NCI-H1092 treated with DMSO at 0.1 percent for 48 hours (cell line): ENCODE results near the gene NBR1.
"Not testable (repeated sequence)": the region's sequence is repeated elsewhere in the genome, so short reads cannot be mapped to it uniquely, and the experiment has no call there.

Source experiments
- DNase-seq: peaks from one replicate; lab custom pipeline; 2025; lab: John Stamatoyannopoulos, UW

The NBR1 gene

DNA sequence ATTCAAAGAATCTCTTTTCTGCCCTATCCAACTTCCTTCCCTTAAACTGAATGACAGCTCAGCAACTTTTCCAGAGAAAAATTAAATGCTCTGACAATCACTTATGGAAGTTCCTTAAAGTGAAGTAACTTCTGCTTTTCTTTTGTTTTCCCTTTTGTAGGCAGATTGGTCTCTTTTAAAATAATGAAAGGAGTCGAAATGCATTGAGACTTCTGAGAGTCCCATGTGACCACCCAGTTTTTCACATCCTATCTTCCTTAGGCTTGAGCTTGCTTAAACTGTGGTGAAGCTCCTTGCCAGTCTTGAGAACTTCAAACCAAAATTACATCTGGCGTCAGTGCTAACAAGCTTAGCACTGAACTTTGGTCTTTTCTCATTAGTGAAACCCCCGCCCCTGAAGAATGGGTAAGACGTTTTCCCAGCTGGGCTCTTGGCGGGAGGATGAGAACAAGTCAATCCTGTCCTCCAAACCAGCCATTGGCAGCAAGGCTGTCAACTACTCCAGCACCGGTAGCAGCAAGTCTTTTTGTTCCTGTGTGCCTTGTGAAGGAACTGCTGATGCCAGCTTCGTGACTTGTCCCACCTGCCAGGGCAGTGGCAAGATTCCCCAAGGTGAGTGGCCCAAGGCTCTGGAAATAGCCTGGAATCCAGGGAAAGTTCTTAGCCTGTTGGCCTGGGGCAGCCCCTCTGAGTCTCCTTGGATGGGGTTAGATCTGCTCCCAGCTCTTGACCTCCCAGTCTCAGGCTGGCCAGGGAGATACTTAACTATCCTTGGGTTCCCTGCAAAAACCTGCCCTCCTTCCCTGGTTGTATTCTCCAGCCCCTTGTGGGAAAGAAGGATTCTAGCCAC lies 41.9 kb downstream of the NBR1 start:
- no peak for DNase-seq

DNA sequence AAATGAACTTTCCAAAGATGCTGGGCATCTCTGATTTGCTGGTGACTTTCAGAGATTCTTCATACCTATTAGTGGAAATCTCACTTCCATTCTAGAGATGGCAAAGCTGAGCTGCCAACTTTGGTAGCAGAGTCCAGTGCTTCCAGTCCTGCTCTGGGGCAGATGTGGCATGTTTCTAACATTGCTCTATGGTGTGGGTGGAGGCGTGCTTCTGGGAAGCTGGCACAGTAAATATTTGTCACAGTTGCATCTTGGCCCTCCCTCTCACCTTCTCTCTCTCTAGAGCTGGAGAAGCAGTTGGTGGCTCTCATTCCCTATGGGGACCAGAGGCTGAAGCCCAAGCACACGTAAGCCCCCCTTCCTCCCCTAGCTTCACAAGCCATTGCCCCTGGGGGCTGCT lies 42.5 kb downstream of the NBR1 start:
- no peak for DNase-seq

DNA sequence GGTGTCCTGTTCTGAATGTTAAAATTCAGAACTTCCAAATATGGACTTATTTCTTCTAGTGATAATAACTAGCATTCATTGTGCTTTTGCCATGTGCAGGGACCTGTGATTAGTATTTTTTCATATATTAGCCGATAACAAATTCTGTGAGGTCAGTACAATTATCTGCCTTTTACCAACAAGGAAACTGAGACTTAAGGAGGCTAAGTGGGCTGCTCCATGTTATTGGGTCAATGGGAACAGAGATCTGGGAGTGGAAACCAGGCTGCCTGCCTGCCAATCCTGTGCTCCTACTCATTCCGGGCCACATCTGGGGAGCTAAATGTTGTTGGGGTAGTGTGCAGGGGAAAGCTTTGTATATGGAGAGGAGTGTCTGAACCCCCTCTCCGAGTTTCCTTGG lies 44.3 kb downstream of the NBR1 start:
- DNase-seq = no peak

DNA sequence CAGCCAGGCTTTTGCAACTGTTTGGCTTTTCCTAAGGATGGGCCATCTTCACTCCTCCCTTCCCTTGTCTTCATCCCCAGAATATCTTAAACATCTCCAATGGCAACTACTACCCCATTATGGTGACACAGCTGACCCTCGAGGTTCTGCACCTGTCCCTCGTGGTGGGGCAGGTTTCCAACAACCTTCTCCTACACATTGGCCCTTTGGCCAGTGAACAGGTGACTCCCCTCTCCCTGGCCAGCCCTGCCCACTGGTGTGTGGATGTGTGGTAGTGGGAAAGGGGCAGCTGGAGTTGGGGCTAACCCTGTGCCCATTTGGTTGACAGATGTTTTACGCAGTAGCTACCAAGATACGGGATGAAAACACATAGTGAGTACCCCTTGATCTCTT lies 45.4 kb downstream of the NBR1 start:
- DNase-seq = no peak

DNA sequence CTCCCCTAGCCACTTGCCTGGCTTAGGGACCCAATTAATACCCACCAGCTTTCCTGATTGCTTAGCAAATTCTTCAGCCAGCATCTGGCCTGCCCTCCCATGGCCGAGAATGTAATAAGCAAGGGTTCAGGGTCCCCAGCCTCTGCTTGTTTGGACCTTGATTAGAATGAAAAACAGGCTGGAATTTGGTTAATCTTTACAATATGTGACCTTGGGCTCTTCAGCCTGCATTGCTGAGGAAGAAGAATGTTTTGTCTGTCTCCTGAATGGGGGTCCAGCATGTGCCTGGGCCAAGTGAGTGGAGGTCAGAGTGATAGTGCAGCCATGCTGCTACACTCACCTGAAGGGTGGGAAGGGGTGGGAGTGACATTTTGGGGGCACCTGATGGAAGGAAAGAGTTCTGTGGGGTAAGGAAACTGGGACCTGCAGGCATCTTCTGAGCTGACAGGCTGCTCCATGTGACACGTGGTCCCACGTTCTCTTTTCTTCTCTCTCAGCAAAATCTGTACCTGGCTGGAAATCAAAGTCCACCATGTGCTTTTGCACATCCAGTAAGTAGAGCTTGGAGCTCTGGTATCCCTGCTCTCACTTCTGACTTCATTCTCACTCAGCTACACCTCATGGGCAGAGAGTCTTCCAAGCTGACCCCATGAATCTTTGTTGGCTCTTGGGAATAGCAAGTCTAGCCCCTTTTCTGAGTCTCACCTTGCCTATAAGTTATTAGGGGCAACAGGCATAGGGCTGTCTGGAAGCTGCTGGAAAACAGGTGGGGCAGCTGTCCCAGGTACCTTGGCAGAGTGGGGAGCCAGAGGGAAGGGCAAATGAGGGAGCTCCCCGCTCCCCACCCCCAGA lies 46.0 kb downstream of the NBR1 start:
- no peak for DNase-seq

DNA sequence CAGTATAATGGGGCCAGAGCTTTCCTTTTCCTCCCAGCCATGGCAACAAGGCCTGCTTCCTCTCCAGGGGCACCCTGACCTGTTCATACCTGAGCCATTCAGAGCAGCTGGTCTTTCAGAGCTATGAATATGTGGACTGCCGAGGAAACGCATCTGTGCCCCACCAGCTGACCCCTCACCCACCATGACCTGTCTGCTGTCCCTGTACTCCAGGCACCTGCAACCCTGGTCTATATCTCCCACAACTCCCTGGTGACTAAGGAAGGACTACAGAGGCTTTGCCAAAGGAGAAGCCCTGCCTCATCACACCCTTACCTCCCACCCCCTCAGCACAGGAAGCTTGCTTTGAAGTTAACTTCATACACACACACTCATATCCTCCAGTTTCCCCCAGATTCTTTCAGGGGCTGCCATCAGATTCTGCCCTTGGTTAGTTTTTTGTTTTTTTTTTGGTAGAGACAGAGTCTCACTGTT lies 46.6 kb downstream of the NBR1 start:
- DNase-seq = no peak

DNA sequence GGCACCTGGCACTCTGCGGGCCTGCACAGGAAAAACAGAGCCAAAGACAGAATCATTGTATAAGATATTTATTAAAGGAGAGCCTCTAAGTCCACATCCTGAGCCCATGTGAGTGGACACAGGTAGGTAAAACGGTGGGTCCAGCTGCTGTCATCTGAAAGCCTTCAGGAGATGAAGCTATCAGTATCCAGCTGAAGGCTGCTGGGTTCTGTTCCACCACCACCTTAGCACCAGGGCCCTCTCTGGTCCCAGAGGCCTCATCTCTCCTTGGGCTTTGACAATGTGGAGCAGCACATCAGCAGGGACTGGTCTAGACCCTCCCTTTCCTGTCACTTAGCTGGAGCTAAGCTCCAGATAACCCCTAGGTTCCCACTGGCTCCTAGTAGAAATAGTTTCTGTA lies 48.0 kb downstream of the NBR1 start:
- no peak for DNase-seq

DNA sequence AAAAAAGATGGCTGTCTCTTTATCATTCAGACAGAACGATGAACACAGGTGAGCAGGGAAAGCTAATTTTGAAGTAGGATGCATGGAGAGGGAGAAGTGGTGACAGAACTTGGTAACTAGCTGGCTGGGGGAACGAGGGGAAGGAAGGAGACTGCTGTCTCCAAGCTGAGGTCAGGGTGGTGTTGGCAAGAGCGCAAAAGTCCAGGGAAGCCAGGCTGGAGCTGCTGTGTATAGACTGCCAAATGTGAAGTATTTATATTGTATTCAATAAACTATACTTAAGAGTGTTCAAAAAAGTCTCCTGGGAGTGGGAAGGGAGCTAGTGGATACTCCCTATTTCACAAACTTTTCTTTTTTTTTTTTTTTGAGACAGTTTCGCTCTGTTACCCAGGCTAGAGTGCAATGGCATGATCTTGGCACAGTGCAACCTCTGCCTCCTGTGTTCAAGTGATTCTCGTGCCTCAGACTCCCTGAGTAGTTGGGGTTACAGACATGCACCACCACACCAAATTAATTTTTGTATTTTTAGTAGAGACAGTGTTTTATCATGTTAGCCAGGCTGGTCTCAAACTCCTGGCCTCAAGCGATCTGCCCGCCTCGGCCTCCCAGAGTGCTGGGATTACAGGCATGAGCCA lies 48.8 kb downstream of the NBR1 start:
- DNase-seq = no peak

DNA sequence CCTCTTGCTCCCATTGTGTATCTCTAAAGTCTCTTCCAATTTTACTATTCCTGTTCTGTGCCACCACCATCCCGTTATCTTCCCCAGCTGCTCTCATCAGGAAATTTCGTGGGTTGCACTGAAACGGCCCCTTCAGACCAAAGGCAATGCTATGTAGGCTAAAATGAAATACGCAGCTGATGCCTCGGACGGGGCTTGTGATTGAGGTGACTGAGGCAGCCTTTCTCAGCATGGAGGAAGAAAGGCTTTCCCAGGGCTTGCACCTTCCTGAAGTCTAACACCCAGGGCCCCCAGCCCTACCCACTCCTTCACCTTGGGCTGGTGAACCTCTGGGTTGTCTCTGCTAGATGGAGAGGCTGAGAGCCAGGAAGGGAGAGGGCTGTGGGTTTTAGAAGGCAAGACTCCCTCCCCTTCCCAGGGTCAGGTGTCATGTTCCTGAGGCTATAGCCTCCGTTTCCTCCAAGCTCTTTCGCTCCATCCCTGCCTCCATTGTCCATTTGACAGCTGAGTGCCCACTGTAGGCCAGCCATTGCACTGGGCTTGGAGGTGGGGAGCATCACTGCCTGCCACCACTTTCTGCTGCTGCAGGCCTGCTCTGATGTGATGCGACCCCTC lies 49.6 kb downstream of the NBR1 start:
- DNase-seq = no peak

DNA sequence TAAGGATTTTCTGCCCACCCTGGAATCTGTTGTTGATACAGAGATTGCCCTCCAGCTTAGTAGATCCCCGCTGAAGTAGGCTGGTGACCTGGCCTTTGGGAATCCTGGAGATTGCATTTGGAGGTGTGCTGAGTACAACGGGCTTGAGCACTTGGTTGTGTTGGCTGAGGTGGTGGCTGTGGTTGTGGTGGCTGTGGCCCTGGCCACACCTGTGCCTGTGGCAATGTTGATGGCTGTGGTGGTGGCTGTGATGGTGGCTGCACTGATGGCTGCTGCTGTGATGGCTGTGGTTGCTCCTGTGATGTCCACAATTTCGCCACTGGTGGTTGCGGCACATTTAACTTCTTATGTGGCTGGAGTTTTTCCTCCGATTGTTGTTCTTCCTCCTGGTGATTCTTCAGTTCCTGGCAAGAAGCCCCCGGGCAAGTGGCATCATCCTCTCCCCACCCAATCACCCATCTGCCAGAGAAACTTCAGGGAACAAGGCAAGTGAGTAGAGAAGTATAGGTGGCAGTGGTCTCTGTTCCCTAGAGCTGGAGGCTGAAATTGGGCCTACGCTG lies 53.2 kb downstream of the NBR1 start:
- DNase-seq = no peak

DNA sequence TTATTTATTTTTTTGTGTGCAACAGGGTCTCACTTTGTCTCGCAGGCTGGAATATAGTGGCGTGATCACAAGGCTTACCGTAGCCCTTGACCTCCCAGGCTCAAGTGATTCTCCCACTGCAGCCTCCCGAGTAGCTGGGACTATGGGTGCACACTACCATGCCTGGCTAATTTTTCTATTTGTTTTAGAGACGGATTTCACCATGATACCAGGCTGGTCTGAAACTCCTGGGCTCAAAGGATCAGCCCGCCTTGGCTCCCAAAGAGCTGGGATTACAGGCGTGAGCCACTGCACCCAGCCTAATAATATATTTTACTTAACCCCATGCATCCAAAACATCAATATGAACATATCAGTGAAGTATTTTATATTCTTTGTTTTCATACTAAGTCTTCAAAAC lies 55.4 kb downstream of the NBR1 start:
- no peak for DNase-seq

DNA sequence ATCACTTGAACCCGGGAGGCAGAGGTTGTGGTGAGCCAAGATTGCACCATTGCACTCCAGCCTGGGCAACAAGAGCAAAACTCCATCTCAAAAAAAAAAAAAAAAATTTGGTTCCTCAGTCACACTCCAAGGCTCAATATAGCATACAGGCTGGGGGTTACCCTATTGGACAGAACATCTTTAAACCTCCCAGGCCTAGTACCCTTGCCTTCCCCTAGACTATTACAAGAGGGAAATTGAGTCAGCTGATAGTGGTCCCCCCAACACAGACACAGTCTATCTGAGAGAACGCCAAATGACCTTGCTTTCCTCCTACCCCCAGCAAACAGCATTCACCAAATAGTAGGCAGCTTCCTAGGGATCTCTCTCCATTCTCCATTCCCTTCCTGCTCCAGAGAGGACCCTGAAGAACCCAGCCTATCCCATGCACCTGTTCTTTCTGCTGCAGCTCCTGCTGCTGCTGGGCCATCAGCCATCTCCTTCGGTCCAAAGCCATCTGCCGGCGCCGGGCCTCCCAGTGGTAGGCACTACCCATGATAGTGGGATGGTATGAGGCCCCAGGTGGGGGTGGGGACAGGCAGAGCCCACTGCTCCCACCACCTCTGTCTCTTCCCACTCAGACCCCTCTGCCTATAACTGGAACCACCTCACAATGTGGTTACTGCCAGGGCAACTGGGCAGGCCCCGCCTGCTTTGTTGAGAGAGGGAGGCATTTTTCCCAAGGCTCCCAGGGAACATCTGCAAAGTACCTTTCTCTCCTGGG lies 57.2 kb downstream of the NBR1 start, which contains the start of gene CCDC200:
CCDC200 (minus strand) TSS at position 604 of the 763 bp plus-strand sequence; CDS start at position 535, 69 bp downstream.
- DNase-seq = not testable (repeated sequence)

DNA sequence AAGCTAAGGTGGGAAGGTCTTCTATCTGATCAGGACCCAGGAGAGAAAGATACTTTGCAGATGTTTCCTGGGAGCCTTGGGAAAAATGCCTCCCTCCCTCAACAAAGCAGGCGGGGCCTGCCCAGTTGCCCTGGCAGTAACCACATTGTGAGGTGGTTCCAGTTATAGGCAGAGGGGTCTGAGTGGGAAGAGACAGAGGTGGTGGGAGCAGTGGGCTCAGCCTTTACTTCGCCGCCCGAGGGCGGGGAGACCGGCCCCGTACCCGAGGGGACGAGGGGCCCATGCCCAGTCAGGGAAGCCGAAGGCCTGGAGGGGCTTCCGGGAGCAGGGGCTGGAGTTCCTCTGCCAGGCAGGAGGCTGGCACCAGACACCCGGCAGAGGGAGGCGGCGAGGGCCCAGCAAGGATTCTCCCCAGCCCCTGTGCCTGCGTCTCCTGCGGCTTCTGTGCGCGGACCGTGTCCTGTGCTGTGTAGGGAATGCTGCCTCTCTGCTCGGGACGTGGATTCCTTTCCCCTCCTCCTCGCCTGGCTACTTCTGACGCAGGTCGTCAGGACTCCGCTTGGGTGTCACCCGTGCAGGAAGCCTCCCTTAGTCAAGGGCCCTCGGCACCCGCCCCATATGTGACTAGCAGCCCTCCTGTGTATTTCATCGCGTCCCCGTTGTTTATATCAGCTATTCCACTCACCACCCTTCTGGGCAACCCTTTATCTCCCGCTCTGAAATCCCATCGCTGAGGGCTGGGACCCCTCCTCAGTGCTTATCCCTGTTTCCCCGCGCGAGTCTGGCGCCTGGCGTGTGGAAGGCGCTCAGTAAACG lies 60.4 kb downstream of the NBR1 start:
- DNase-seq = not testable (repeated sequence)

DNA sequence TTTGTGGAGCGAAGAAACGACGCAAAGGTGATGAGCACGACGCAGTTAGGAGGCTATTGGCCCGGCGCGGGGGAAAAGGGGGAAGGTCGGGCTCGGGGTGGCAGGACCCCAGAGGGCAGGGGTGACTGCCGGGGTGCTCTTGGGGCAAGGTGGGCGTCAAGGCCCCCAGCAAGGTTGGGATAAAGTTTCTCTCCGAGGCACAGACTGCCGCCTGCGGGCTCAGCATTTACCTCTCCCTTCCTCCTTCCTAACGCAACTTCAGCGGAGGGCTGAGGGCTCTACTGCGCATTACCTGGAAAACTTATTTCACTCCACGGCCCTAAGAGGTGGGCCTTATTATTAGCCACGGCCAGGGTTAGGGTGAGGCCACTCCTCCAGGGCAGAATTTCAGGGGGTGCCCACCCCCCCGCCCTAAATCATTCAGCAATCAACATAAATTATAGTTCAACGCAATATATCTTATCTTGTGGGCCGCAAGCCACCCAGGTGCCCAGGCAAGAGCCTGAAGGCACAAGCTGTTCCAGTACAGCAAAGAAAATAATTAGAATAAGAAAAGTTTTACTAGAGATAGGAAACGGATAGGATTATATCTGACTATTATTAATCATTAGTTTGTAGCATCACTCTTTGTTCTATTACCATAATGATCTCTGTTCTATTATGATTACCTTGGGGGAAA lies 61.1 kb downstream of the NBR1 start:
- DNase-seq = not testable (repeated sequence)

DNA sequence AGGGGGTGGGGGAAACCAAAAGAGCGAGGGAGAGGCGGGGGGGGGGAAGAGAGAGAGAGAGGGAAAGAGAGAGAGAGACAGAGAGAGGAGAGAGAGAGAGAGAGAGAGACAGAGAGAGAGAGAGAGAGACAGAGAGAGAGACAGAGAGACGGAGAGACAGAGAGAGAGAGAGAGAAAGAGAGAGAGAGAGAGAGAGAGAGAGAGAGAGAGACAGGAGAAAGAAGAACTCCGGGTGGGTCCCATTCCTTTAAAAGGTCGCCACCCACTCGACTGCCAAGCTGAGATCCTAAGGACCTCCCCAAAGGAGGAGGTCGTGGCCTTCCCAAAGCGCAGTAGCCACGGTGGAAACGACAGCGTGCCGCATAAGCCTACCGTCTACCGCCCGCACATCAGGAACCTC lies 62.2 kb downstream of the NBR1 start:
- DNase-seq = not testable (repeated sequence)

DNA sequence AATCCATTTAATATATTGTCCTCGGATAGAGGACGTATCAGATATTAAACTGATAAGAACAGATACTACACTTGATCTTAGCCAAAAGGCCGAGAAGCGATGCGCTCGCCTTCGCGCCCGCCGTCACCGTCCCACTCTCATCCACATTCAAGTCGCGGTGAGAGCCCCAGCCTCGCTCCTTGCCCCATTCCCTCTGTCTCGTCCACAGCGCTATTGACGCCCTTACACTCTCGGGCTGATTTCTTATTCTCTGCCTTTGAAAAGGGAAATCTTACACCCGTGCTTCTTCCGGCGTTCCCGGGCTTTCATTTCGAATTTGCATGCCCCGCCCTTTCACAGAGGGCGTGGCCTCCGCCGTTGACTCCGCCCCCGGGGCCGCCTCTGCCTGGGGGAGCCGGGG lies 62.9 kb downstream of the NBR1 start, which contains the start of gene RNU2-1:
RNU2-1 (minus strand) TSS at position 101 of the 400 bp plus-strand sequence.
- not testable (repeated sequence) for DNase-seq

DNA sequence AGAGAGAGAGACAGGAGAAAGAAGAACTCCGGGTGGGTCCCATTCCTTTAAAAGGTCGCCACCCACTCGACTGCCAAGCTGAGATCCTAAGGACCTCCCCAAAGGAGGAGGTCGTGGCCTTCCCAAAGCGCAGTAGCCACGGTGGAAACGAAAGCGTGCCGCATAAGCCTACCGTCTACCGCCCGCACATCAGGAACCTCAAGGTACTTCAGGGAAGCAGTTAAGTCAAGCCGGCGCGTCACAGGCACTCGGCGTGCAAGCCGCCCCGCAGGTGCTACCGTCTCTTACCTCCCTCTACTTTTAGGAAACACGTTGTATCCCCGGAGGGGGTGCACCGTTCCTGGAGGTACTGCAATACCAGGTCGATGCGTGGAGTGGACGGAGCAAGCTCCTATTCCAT lies 68.6 kb downstream of the NBR1 start:
- DNase-seq = not testable (repeated sequence)

DNA sequence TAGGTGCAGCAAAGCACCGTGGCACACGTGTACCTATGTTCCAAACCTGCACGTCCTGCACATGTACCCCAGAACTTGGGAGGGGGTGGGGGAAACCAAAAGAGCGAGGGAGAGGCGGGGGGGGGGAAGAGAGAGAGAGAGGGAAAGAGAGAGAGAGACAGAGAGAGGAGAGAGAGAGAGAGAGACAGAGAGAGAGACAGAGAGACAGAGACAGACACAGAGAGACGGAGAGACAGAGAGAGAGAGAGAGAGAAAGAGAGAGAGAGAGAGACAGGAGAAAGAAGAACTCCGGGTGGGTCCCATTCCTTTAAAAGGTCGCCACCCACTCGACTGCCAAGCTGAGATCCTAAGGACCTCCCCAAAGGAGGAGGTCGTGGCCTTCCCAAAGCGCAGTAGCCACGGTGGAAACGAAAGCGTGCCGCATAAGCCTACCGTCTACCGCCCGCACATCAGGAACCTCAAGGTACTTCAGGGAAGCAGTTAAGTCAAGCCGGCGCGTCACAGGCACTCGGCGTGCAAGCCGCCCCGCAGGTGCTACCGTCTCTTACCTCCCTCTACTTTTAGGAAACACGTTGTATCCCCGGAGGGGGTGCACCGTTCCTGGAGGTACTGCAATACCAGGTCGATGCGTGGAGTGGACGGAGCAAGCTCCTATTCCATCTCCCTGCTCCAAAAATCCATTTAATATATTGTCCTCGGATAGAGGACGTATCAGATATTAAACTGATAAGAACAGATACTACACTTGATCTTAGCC lies 69.8 kb downstream of the NBR1 start:
- DNase-seq = not testable (repeated sequence)
